ENCODE results near the gene PPCDC. TPM values are rescaled to one million over a fixed set of nuclear protein-coding genes. Genes with fewer than 3 reads are reported as not detected.

PPCDC gene
- total and polyA plus RNA-seq, 4 donors = 12.8 to 23.8 (median 20.8) TPM

DNA sequence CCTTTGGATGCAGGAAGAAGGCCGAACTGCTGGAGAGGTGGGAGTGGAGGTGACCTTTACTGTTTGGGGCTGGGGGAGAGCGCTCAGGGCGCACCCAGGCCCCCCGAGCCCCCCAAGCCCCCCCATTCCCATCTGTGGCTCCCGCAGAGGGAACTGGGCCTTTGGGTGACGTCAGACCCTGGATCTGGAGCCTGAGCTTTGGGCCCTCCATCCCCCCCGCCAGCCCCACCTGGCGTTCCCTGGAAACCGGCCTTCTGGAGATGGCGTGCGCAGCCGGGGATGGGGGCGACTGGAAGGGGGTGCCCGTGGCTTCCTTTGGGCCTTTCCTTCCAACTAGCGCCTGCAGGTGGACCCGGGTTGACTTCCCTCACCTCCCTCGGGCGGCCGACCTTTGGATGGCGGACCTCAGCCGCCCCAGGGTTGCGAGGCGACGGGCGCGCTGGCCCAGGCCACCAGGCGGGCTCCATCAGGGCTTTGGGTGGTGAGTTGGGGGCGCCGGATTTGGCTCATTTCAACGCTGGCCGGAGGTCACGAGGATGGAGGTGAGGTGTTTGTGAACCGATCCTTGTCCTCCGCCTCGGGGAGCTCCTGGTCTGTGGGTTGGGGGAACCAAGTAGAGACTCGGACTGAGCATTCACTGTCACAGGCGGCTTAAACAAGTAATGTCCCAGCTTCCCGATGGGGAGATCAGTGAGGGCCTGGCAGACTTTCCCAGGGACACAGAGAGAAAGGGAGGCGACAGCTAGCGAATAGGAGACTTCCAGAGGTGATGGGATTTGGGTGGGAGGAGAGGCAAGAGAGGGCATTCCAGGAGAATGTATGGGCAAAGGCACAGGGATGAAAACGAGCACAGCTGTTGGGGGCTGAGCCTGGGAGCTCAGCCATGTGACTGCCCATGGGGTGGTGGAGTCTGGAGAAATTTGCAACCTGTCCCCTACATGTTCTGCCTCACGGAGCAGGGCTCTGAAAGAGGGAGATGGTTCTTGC is 27.3 kb upstream of the PPCDC start:
- peaks cover 0 to 18% (median 7%) of the 10 kb centered on the region in 5 donors for H3K4me1 ChIP-seq (ENCODE audit: control insufficient read depth in 5 of 5, insufficient read depth in 5 of 5, low read length in 5 of 5)
- peaks cover 0 to 6% (median 0%) of the 10 kb centered on the region in 3 donors for H3K27me3 ChIP-seq (ENCODE audit: control insufficient read depth in 3 of 3, insufficient read depth in 3 of 3, low read length in 2 of 3)
- H3K36me3 ChIP-seq (ENCODE audit: control insufficient read depth in 4 of 4, insufficient read depth in 4 of 4, low read length in 4 of 4) = no peaks in the 10 kb centered on the region
- DNase-seq = peak in 2 of 3 donors; percentile 24 to 31
- TF ChIP-seq, protein P1, sequence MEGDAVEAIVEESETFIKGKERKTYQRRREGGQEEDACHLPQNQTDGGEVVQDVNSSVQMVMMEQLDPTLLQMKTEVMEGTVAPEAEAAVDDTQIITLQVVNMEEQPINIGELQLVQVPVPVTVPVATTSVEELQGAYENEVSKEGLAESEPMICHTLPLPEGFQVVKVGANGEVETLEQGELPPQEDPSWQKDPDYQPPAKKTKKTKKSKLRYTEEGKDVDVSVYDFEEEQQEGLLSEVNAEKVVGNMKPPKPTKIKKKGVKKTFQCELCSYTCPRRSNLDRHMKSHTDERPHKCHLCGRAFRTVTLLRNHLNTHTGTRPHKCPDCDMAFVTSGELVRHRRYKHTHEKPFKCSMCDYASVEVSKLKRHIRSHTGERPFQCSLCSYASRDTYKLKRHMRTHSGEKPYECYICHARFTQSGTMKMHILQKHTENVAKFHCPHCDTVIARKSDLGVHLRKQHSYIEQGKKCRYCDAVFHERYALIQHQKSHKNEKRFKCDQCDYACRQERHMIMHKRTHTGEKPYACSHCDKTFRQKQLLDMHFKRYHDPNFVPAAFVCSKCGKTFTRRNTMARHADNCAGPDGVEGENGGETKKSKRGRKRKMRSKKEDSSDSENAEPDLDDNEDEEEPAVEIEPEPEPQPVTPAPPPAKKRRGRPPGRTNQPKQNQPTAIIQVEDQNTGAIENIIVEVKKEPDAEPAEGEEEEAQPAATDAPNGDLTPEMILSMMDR (IDR thresholded peaks at IDR 0.05; ENCODE audit: control extremely low read depth, extremely low read depth) = no peak
- H3K9me3 ChIP-seq (ENCODE audit: control insufficient read depth in 4 of 4, insufficient read depth in 3 of 4, low read length in 3 of 4) = no peaks in the 10 kb centered on the region
- H3K27ac ChIP-seq (ENCODE audit: low read depth in 1 of 2, low read length in 1 of 2) = peak overlapping the region in 1 of 2 donors; percentile 13
- no peak for ATAC-seq (ENCODE audit: insufficient read depth, low FRiP score)
- WGBS, 2 donors = 9 to 18% methylated on average over 42 of the region's 42 CpGs
- peak overlapping the region in 1 of 2 donors; percentile 34 for H3K9ac ChIP-seq (ENCODE audit: insufficient read depth in 1 of 2, low read length in 2 of 2)
- peak overlapping the region; percentile 62 for H3K4me3 ChIP-seq

DNA sequence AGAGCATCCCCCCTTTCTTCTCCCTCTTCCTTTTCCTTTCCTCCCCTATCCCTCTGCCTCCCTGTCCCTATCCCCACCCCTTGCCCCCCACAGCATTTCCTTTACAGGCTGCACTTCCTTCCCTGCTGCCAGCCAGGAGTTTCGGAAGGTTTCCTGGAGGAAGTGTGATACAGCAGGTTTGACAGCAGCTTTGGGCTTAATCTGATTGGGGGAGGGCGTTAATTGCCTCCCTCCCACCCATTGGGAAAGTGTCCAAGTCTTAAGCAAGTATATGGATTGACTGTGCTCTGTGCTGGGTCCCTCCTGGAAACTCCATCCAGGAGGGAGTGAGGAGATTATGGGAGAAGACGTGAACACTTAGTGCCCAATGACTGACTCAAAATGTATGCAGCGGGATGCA is 26.2 kb upstream of the PPCDC start:
- Histone ChIP-seq H3K9me3 (ENCODE audit: control insufficient read depth in 4 of 4, insufficient read depth in 3 of 4, low read length in 3 of 4) (no peaks in the 10 kb centered on the region), H3K27ac (ENCODE audit: low read depth in 1 of 2, low read length in 1 of 2) (no peak overlapping the region), H3K4me1 (ENCODE audit: control insufficient read depth in 5 of 5, insufficient read depth in 5 of 5, low read length in 5 of 5) (peaks cover 0 to 18% (median 7%) of the 10 kb centered on the region in 5 donors), H3K9ac (ENCODE audit: insufficient read depth in 1 of 2, low read length in 2 of 2) (no peak overlapping the region), H3K27me3 (ENCODE audit: control insufficient read depth in 3 of 3, insufficient read depth in 3 of 3, low read length in 2 of 3) (peaks cover 0 to 6% (median 0%) of the 10 kb centered on the region in 3 donors), H3K36me3 (ENCODE audit: control insufficient read depth in 4 of 4, insufficient read depth in 4 of 4, low read length in 4 of 4) (no peaks in the 10 kb centered on the region), H3K4me3 (no peak overlapping the region)
- DNase-seq (peak in 1 of 3 donors; percentile 10), ATAC-seq (ENCODE audit: insufficient read depth, low FRiP score) (no peak)
- TF ChIP-seq, protein P1 (IDR thresholded peaks at IDR 0.05; ENCODE audit: control extremely low read depth, extremely low read depth) = no peak
- WGBS, 2 donors = 39 to 50% methylated on average over 4 of the region's 4 CpGs

DNA sequence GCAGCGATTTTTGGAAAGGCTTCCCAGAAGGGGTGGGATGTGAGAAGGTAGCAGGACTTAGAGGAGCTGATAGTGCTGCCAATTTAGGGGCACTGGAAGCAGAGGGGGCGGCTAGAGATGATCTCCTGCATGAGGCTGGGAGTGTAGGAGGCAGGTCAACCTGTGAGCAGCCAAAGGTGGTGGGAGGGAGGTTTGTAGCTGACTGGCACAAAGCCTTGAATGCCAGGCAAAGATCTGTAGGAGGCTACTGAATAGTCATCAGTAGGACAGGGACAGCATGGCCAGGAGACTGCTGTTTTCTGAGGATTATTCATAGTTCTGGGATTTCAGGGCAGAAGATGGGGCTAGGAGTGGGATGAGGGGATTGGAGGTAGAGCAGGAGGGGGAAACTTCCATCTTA is 25.8 kb upstream of the PPCDC start:
- ATAC-seq (ENCODE audit: insufficient read depth, low FRiP score) (no peak), DNase-seq (no peak)
- Histone ChIP-seq H3K9ac (ENCODE audit: insufficient read depth in 1 of 2, low read length in 2 of 2) (no peak overlapping the region), H3K9me3 (ENCODE audit: control insufficient read depth in 4 of 4, insufficient read depth in 3 of 4, low read length in 3 of 4) (no peaks in the 10 kb centered on the region), H3K4me1 (ENCODE audit: control insufficient read depth in 5 of 5, insufficient read depth in 5 of 5, low read length in 5 of 5) (peaks cover 0 to 18% (median 7%) of the 10 kb centered on the region in 5 donors), H3K27ac (ENCODE audit: low read depth in 1 of 2, low read length in 1 of 2) (no peak overlapping the region), H3K4me3 (no peak overlapping the region), H3K36me3 (ENCODE audit: control insufficient read depth in 4 of 4, insufficient read depth in 4 of 4, low read length in 4 of 4) (no peaks in the 10 kb centered on the region), H3K27me3 (ENCODE audit: control insufficient read depth in 3 of 3, insufficient read depth in 3 of 3, low read length in 2 of 3) (peaks cover 0 to 6% (median 0%) of the 10 kb centered on the region in 3 donors)
- 69 to 85% methylated on average over 2 of the region's 2 CpGs for WGBS, 2 donors
- TF ChIP-seq, protein P1 (IDR thresholded peaks at IDR 0.05; ENCODE audit: control extremely low read depth, extremely low read depth) = no peak

Data from lung (tissue), 12 donors.